ENCODE data around the gene NCKAP5.

NCKAP5 gene

GRCh38 chr2:133316557-133316956 is 251.7 kb downstream of the NCKAP5 start:
- no peak for DNase-seq

GRCh38 chr2:133315280-133315679 is 253.0 kb downstream of the NCKAP5 start:
- no peak for DNase-seq

- no peak for DNase-seq
Observed at GRCh38 chr2:133314795-133315194, 253.5 kb downstream of the NCKAP5 start.

- no peak for DNase-seq
Observed at GRCh38 chr2:133312038-133312729, 256.1 kb downstream of the NCKAP5 start.

GRCh38 chr2:133306236-133306635 is 262.0 kb downstream of the NCKAP5 start:
- no peak for DNase-seq

- DNase-seq = no peak
Observed at GRCh38 chr2:133304344-133304743, 263.9 kb downstream of the NCKAP5 start.

GRCh38 chr2:133303150-133303549 is 265.1 kb downstream of the NCKAP5 start:
- no peak for DNase-seq

- DNase-seq = no peak
Observed at GRCh38 chr2:133296401-133296800, 271.9 kb downstream of the NCKAP5 start.

- DNase-seq = no peak
Observed at GRCh38 chr2:133293544-133294353, 274.5 kb downstream of the NCKAP5 start.

- DNase-seq = no peak
Observed at GRCh38 chr2:133292259-133292658, 276.0 kb downstream of the NCKAP5 start.

GRCh38 chr2:133287709-133288108 is 280.6 kb downstream of the NCKAP5 start:
- no peak for DNase-seq

GRCh38 chr2:133286326-133286922 is 281.8 kb downstream of the NCKAP5 start:
- DNase-seq = no peak

- DNase-seq = no peak
Observed at GRCh38 chr2:133273031-133273430, 295.2 kb downstream of the NCKAP5 start.

GRCh38 chr2:133271105-133271504 is 297.2 kb downstream of the NCKAP5 start:
- DNase-seq = no peak

GRCh38 chr2:133270550-133270949 is 297.7 kb downstream of the NCKAP5 start:
- no peak for DNase-seq

GRCh38 chr2:133266926-133267590 is 301.2 kb downstream of the NCKAP5 start:
- peak; percentile 28 for DNase-seq

- peak; percentile 27 for DNase-seq
Observed at GRCh38 chr2:133266041-133266925, 302.0 kb downstream of the NCKAP5 start.

GRCh38 chr2:133265432-133265949 is 302.8 kb downstream of the NCKAP5 start:
- peak; percentile 48 for DNase-seq

GRCh38 chr2:133264989-133265401 is 303.3 kb downstream of the NCKAP5 start:
- DNase-seq = no peak

- DNase-seq = no peak
Observed at GRCh38 chr2:133262893-133263292, 305.4 kb downstream of the NCKAP5 start.

GRCh38 chr2:133255360-133255759 is 312.9 kb downstream of the NCKAP5 start:
- DNase-seq = no peak

- no peak for DNase-seq
Observed at GRCh38 chr2:133253793-133254192, 314.5 kb downstream of the NCKAP5 start.
